H9 (cell line): ENCODE data around the gene HNF4A. TPM values are rescaled to one million over a fixed set of nuclear protein-coding genes. Genes with fewer than 3 reads are reported as not detected.

Experiments used
- DNase-seq: peaks from one replicate; pipeline ENCODE4 v3.0.0-alpha.2; 2017
- H2AFZ ChIP-seq: one replicate; pipeline ENCODE4 v1.6.1; 2013; ENCODE audit warnings: mild to moderate bottlenecking, low read length, control low read depth, moderate library complexity
- H2AK5ac ChIP-seq: 2 replicates; pipeline ENCODE4 v1.6.1; 2013; ENCODE audit warnings: low read length, control low read depth, mixed read lengths; ENCODE audit not compliant: insufficient read length
- H2BK120ac ChIP-seq: one replicate; pipeline ENCODE4 v1.6.1; 2013; ENCODE audit warnings: low read depth, mild to moderate bottlenecking, low read length, control low read depth, inconsistent platforms; ENCODE audit not compliant: poor library complexity, severe bottlenecking
- H2BK12ac ChIP-seq: 2 replicates; pipeline ENCODE4 v1.6.1; 2013; ENCODE audit warnings: low read length, control low read depth, mixed read lengths, low read depth; ENCODE audit not compliant: insufficient read length
- H2BK15ac ChIP-seq: 2 replicates; pipeline ENCODE4 v1.6.1; 2013; ENCODE audit warnings: low read depth, low read length, control low read depth
- H2BK20ac ChIP-seq: one replicate; pipeline ENCODE4 v1.6.1; 2013; ENCODE audit warnings: low read depth, mild to moderate bottlenecking, low read length, control low read depth, inconsistent platforms; ENCODE audit not compliant: poor library complexity, severe bottlenecking
- H2BK5ac ChIP-seq: 2 replicates; pipeline ENCODE4 v1.6.1; 2013; ENCODE audit warnings: low read length, control low read depth, mixed read lengths; ENCODE audit not compliant: insufficient read length
- H3K14ac ChIP-seq: 2 replicates; pipeline ENCODE4 v1.6.1; 2013; ENCODE audit warnings: low read length, control low read depth; ENCODE audit not compliant: insufficient read depth
- H3K18ac ChIP-seq: 2 replicates; pipeline ENCODE4 v1.6.1; 2013; ENCODE audit warnings: low read depth, mild to moderate bottlenecking, mixed read lengths, low read length, control low read depth; ENCODE audit not compliant: insufficient read length
- H3K23ac ChIP-seq: 2 replicates; pipeline ENCODE4 v1.6.1; 2013; ENCODE audit warnings: low read length, control low read depth, mixed read lengths, low read depth; ENCODE audit not compliant: insufficient read length
- H3K23me2 ChIP-seq: 2 replicates; pipeline ENCODE4 v1.6.1; 2013; ENCODE audit warnings: low read depth, mild to moderate bottlenecking, mixed read lengths, low read length, control low read depth; ENCODE audit not compliant: insufficient read length, poor library complexity, severe bottlenecking
- H3K27ac ChIP-seq: 2 replicates; pipeline ENCODE4 v1.5.1; 2013; ENCODE audit warnings: low read length, control low read depth, mixed read lengths, low read depth; ENCODE audit not compliant: insufficient read length
- H3K27me3 ChIP-seq: 2 replicates; pipeline ENCODE4 v1.6.1; 2013; ENCODE audit warnings: low read length, control low read depth, inconsistent platforms; ENCODE audit not compliant: insufficient read depth
- H3K4ac ChIP-seq: 2 replicates; pipeline ENCODE4 v1.6.1; 2013; ENCODE audit warnings: low read depth, mild to moderate bottlenecking, control low read depth, inconsistent platforms, low read length, moderate library complexity
- H3K4me1 ChIP-seq: 2 replicates; pipeline ENCODE4 v1.6.1; 2013; ENCODE audit warnings: low read length, control low read depth, inconsistent platforms; ENCODE audit not compliant: insufficient read depth
- H3K4me2 ChIP-seq: 2 replicates; pipeline ENCODE4 v1.6.1; 2013; ENCODE audit warnings: low read length, control low read depth, mixed read lengths; ENCODE audit not compliant: insufficient read length, insufficient read depth
- H3K56ac ChIP-seq: 2 replicates; pipeline ENCODE4 v1.6.1; 2013; ENCODE audit warnings: low read depth, mild to moderate bottlenecking, mixed read lengths, low read length, control low read depth; ENCODE audit not compliant: insufficient read length
- H3K79me1 ChIP-seq: 2 replicates; pipeline ENCODE4 v1.6.1; 2013; ENCODE audit warnings: low read depth, mild to moderate bottlenecking, moderate library complexity, low read length, control low read depth, inconsistent platforms; ENCODE audit not compliant: insufficient read depth, poor library complexity, severe bottlenecking
- H3K79me2 ChIP-seq: 2 replicates; pipeline ENCODE4 v1.6.1; 2013; ENCODE audit warnings: low read length, control low read depth, inconsistent platforms; ENCODE audit not compliant: insufficient read depth
- H3K9ac ChIP-seq: 2 replicates; pipeline ENCODE4 v1.6.1; 2013; ENCODE audit warnings: low read length, control low read depth, mixed read lengths; ENCODE audit not compliant: insufficient read length; ENCODE audit errors: extremely low read depth
- H3K9me3 ChIP-seq: one replicate; pipeline ENCODE4 v1.6.1; 2013; ENCODE audit warnings: low read depth, low read length, inconsistent platforms; ENCODE audit not compliant: control insufficient read depth
- H3T11ph ChIP-seq: one replicate; pipeline ENCODE4 v1.6.1; 2013; ENCODE audit warnings: mild to moderate bottlenecking, low read length, control low read depth, inconsistent platforms
- H4K20me1 ChIP-seq: one replicate; pipeline ENCODE4 v1.6.1; 2013; ENCODE audit not compliant: control insufficient read depth, insufficient read length, insufficient read depth
- H4K5ac ChIP-seq: 2 replicates; pipeline ENCODE4 v1.6.1; 2013; ENCODE audit warnings: low read depth, mild to moderate bottlenecking, mixed read lengths, low read length, control low read depth; ENCODE audit not compliant: insufficient read length
- H4K8ac ChIP-seq: replicated peaks from 2 replicates; pipeline ENCODE4 v1.6.1; 2013; ENCODE audit warnings: low read length, control low read depth, mixed read lengths, low read depth; ENCODE audit not compliant: insufficient read length
- H4K91ac ChIP-seq: 2 replicates; pipeline ENCODE4 v1.6.1; 2013; ENCODE audit warnings: low read depth, mild to moderate bottlenecking, moderate library complexity, mixed read lengths, low read length, control low read depth; ENCODE audit not compliant: insufficient read length
- H3K27ac Mint-ChIP-seq, 3 experiments: 2 replicates in 2 of 3; 3 replicates in 1 of 3; pipeline ENCODE4 v1.8.0; 2020 to 2021; ENCODE audit warnings: mixed read lengths in 3 of 3, mild to moderate bottlenecking in 1 of 3, moderate library complexity in 1 of 3
- H3K27me3 Mint-ChIP-seq: 2 replicates; pipeline ENCODE4 v1.8.0; 2021; ENCODE audit warnings: low read depth, mild to moderate bottlenecking, moderate library complexity, mixed read lengths
- H3K36me3 Mint-ChIP-seq, 3 experiments: 2 replicates in 2 of 3; 3 replicates in 1 of 3; pipeline ENCODE4 v1.8.0; 2020 to 2021; ENCODE audit warnings: low read depth in 3 of 3, mixed read lengths in 3 of 3; ENCODE audit not compliant: insufficient read depth in 1 of 3
- H3K4me1 Mint-ChIP-seq, 2 experiments: 2 replicates each; pipeline ENCODE4 v1.8.0; 2020; ENCODE audit warnings: mixed read lengths in 2 of 2
- H3K4me3 Mint-ChIP-seq, 2 experiments: 2 replicates in 1 of 2; 3 replicates in 1 of 2; pipeline ENCODE4 v1.8.0; 2020 to 2021; ENCODE audit warnings: mild to moderate bottlenecking in 2 of 2, mixed read lengths in 2 of 2, moderate library complexity in 1 of 2
- H3K9me3 Mint-ChIP-seq, 2 experiments: 2 replicates in 1 of 2; 3 replicates in 1 of 2; pipeline ENCODE4 v1.8.0; 2020; ENCODE audit warnings: mild to moderate bottlenecking in 2 of 2, mixed read lengths in 2 of 2, moderate library complexity in 1 of 2
- WGBS: extraction: QIAGEN DNeasy Blood & Tissue Kit; methylation state at CpG from one replicate; pipeline ENCODE4 v1.1.7; 2013; ENCODE audit warnings: missing lambda C conversion rate, low lambda C conversion rate, mixed read lengths; ENCODE audit not compliant: insufficient read length; ENCODE audit errors: extremely low coverage; 5-methylcytosine and 5-hydroxymethylcytosine counted together
- total RNA-seq: library from RNA; stranded (reverse); gene quantifications from 2 replicates; pipeline ENCODE4 v1.2.1, GENCODE V29; 2021
- TF ChIP-seq, protein P1 (sequence below): fragments of 200-600 bp; sonication (generic); conservative IDR thresholded peaks from 3 replicates; pipeline ENCODE4 v1.8.0; 2021; ENCODE audit warnings: antibody characterized with exemption, mild to moderate bottlenecking

The HNF4A gene
- total RNA-seq, 1 experiment from 2014 or later, result not detected

DNA sequence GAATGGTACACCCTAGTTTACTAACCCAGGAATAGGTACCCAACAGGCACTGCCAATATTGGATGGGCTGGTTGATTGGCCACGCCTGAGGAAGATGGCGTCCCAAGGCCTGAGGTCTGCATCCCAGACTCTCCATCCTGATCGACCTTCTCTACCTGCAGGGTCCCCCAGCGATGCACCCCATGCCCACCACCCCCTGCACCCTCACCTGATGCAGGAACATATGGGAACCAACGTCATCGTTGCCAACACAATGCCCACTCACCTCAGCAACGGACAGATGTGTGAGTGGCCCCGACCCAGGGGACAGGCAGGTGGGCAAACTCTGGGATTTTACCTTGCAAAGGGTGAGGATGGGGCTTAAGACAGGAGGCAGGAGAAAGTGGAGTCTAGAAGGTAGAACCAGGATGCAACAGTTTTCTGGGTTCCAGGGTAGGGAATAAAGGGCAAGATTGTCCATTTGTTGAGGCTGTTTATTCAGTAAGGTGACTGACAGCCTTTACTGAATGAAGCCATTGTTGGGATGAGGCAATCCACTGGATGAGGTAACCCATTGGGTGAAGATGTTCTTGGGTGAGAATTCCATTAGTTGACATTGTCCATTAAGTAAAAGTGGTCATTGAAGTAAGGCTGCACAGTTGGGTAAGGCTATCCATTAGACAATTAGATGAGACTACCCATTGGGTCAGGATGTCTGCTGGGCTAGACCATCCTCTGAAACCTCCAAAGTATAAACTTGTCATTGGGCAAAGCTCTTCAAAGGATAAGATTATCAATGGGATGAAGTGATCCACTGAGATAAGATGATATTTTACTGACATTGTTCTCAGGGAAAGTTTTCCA lies 72.9 kb downstream of the HNF4A start:
- Mint-ChIP-seq H3K27me3 (peaks cover 13% of the 10 kb centered on the region), H3K36me3 (no peaks in the 10 kb centered on the region), H3K9me3 (no peaks in the 10 kb centered on the region), H3K4me3 (no peak overlapping the region), H3K4me1 (no peaks in the 10 kb centered on the region), H3K27ac (peak overlapping the region in 1 of 3 experiments; percentile 66; a peak in 1 of 7 replicates)
- Histone ChIP-seq H3K14ac (no peak overlapping the region), H3T11ph (no peak overlapping the region), H2BK20ac (no peak overlapping the region), H3K4me2 (no peak overlapping the region), H4K8ac (no peak overlapping the region), H2AK5ac (no peak overlapping the region), H4K20me1 (no peaks in the 10 kb centered on the region), H3K56ac (no peak overlapping the region), H3K9ac (no peak overlapping the region), H2BK120ac (no peak overlapping the region), H2BK15ac (no peak overlapping the region), H2AFZ (no peak overlapping the region), H3K4ac (no peak overlapping the region), H3K4me1 (no peaks in the 10 kb centered on the region), H3K9me3 (no peaks in the 10 kb centered on the region), H3K79me1 (no peaks in the 10 kb centered on the region), H3K23me2 (no peaks in the 10 kb centered on the region), H3K27ac (no peak overlapping the region), H2BK5ac (no peak overlapping the region), H4K91ac (no peak overlapping the region), H3K27me3 (no peaks in the 10 kb centered on the region; the same call in 1 of the 2 replicates), H3K18ac (no peak overlapping the region), H4K5ac (no peak overlapping the region), H2BK12ac (no peak overlapping the region), H3K23ac (no peak overlapping the region), H3K79me2 (no peaks in the 10 kb centered on the region)
- TF ChIP-seq, protein P1, sequence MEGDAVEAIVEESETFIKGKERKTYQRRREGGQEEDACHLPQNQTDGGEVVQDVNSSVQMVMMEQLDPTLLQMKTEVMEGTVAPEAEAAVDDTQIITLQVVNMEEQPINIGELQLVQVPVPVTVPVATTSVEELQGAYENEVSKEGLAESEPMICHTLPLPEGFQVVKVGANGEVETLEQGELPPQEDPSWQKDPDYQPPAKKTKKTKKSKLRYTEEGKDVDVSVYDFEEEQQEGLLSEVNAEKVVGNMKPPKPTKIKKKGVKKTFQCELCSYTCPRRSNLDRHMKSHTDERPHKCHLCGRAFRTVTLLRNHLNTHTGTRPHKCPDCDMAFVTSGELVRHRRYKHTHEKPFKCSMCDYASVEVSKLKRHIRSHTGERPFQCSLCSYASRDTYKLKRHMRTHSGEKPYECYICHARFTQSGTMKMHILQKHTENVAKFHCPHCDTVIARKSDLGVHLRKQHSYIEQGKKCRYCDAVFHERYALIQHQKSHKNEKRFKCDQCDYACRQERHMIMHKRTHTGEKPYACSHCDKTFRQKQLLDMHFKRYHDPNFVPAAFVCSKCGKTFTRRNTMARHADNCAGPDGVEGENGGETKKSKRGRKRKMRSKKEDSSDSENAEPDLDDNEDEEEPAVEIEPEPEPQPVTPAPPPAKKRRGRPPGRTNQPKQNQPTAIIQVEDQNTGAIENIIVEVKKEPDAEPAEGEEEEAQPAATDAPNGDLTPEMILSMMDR, result no peak
- DNase-seq, result no peak
- WGBS, result no CpG with 5 or more reads among the region's 8 CpGs
